ENCODE measurements around the gene CNPPD1. TPM values are rescaled to one million over a fixed set of nuclear protein-coding genes. Genes with fewer than 3 reads are reported as not detected.

The CNPPD1 gene
- total and polyA plus RNA-seq, 4 donors = 16.5 to 39.8 (median 21.6) TPM

DNA sequence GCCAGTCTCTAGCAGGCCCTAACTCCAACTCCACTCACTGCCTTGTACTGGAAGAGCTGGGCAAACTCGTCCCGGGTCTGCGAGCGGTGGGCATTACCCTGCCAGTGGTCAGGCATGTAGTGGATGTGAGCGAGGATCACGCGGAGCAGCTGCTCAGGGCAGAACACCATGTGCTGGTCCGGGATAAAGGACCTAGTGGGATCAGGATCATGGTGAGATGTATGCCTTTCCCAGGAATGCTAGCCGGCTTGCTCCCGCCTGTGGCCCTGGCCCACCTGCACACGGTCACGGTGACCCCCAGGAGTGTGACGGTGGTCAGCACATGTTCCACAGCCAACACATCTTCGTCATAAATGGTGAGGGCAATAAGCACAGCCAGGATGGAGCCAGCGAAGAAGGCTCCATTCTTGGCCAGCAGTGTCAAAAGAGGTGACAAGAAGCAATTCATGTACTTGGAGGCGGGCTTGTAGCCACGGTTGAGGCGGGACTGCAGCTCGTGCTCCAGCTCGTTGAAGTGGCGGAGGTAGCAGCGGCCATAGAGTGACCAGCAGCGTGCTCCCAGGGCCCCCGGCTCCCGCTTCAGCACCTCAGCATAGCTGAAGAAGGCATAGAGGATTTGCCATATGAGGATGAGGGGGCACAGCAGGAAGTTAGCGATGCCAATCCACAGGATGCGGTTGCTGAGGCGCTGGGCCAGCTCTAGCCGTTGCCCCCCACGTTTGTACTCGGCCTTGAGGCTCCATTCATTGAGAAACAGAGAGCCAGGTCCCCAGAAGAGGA, 47.3 kb upstream of the CNPPD1 start:
- H3K27me3 ChIP-seq (ENCODE audit: control insufficient read depth in 4 of 4, insufficient read depth in 4 of 4, low read length in 3 of 4) = no peaks in the 10 kb centered on the region
- H3K36me3 ChIP-seq (ENCODE audit: control insufficient read depth in 4 of 4, insufficient read depth in 3 of 4, low read depth in 1 of 4, low read length in 3 of 4) = peaks cover 21 to 56% (median 48%) of the 10 kb centered on the region in 4 donors
- TF ChIP-seq FOXA1 (IDR thresholded peaks at IDR 0.05) (no peak), HNF4A (conservative IDR thresholded peaks at IDR 0.05) (no peak)
- TF ChIP-seq, protein P1, sequence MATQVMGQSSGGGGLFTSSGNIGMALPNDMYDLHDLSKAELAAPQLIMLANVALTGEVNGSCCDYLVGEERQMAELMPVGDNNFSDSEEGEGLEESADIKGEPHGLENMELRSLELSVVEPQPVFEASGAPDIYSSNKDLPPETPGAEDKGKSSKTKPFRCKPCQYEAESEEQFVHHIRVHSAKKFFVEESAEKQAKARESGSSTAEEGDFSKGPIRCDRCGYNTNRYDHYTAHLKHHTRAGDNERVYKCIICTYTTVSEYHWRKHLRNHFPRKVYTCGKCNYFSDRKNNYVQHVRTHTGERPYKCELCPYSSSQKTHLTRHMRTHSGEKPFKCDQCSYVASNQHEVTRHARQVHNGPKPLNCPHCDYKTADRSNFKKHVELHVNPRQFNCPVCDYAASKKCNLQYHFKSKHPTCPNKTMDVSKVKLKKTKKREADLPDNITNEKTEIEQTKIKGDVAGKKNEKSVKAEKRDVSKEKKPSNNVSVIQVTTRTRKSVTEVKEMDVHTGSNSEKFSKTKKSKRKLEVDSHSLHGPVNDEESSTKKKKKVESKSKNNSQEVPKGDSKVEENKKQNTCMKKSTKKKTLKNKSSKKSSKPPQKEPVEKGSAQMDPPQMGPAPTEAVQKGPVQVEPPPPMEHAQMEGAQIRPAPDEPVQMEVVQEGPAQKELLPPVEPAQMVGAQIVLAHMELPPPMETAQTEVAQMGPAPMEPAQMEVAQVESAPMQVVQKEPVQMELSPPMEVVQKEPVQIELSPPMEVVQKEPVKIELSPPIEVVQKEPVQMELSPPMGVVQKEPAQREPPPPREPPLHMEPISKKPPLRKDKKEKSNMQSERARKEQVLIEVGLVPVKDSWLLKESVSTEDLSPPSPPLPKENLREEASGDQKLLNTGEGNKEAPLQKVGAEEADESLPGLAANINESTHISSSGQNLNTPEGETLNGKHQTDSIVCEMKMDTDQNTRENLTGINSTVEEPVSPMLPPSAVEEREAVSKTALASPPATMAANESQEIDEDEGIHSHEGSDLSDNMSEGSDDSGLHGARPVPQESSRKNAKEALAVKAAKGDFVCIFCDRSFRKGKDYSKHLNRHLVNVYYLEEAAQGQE (IDR thresholded peaks at IDR 0.05) = no peak
- no peaks in the 10 kb centered on the region for H3K9me3 ChIP-seq (ENCODE audit: control insufficient read depth in 4 of 4, low read length in 3 of 4)
- WGBS = 96% methylated on average over 31 of the region's 31 CpGs
- DNase-seq (ENCODE audit: low spot score) = no peak
- peaks cover 12 to 22% (median 19%) of the 10 kb centered on the region in 4 donors for H3K4me1 ChIP-seq (ENCODE audit: control insufficient read depth in 4 of 4, insufficient read depth in 4 of 4, low read length in 3 of 4)
- no peak overlapping the region for H3K27ac ChIP-seq (ENCODE audit: low read depth in 1 of 2, low read length in 2 of 2)
- H3K4me3 ChIP-seq (ENCODE audit: low read depth in 1 of 3, low read length in 3 of 3) = no peak overlapping the region
- H3K9ac ChIP-seq (ENCODE audit: low read depth in 1 of 2, low read length in 2 of 2) = no peak overlapping the region

DNA sequence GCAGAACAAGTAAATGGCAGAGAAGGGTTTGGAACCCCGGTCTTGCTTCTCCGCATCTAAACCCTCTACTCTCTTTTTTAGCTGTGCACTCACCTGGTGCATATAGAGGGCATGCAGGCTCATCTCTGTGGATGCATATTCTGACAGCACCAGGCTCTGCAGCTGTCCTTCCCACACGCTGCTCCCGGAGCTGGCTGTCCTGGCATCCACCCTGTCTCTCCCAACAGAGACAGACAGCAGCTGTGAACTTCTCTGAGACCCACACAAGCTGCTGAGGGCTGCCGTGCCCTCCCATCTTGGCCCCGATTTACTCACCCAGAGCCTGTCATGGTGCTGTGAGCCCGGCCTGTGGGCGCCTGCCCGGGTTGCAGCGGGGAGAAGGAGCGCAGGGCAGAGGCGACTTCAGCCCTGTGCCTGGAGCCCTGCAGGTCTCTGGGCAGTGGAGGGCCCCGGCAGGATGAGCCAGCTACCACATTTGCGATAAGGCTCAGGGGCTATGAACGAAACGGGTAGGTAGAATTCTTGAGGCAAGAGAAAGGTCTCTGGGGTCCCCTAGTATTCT, 45.3 kb upstream of the CNPPD1 start:
- DNase-seq (ENCODE audit: low spot score) = no peak
- no peak overlapping the region for H3K9ac ChIP-seq (ENCODE audit: low read depth in 1 of 2, low read length in 2 of 2)
- WGBS = 95% methylated on average over 16 of the region's 16 CpGs

More for the DNA sequence above, 45.3 kb upstream of the CNPPD1 start:
- H3K36me3 ChIP-seq (ENCODE audit: control insufficient read depth in 4 of 4, insufficient read depth in 3 of 4, low read depth in 1 of 4, low read length in 3 of 4) = peaks cover 21 to 56% (median 48%) of the 10 kb centered on the region in 4 donors
- H3K4me1 ChIP-seq (ENCODE audit: control insufficient read depth in 4 of 4, insufficient read depth in 4 of 4, low read length in 3 of 4) = peaks cover 5 to 27% (median 19%) of the 10 kb centered on the region in 4 donors
- no peak overlapping the region for H3K4me3 ChIP-seq (ENCODE audit: low read depth in 1 of 3, low read length in 3 of 3)
- no peak for TF ChIP-seq HNF4A (conservative IDR thresholded peaks at IDR 0.05)
- TF ChIP-seq EGR1 (IDR thresholded peaks at IDR 0.05; ENCODE audit: low read depth in 2 of 2) = no peak
- TF ChIP-seq, protein P2, sequence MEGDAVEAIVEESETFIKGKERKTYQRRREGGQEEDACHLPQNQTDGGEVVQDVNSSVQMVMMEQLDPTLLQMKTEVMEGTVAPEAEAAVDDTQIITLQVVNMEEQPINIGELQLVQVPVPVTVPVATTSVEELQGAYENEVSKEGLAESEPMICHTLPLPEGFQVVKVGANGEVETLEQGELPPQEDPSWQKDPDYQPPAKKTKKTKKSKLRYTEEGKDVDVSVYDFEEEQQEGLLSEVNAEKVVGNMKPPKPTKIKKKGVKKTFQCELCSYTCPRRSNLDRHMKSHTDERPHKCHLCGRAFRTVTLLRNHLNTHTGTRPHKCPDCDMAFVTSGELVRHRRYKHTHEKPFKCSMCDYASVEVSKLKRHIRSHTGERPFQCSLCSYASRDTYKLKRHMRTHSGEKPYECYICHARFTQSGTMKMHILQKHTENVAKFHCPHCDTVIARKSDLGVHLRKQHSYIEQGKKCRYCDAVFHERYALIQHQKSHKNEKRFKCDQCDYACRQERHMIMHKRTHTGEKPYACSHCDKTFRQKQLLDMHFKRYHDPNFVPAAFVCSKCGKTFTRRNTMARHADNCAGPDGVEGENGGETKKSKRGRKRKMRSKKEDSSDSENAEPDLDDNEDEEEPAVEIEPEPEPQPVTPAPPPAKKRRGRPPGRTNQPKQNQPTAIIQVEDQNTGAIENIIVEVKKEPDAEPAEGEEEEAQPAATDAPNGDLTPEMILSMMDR (IDR thresholded peaks at IDR 0.05; ENCODE audit: low read depth, low read length, missing input control) = no peak
- no peak for TF ChIP-seq SP1 (IDR thresholded peaks at IDR 0.05)
- TF ChIP-seq, protein P3, sequence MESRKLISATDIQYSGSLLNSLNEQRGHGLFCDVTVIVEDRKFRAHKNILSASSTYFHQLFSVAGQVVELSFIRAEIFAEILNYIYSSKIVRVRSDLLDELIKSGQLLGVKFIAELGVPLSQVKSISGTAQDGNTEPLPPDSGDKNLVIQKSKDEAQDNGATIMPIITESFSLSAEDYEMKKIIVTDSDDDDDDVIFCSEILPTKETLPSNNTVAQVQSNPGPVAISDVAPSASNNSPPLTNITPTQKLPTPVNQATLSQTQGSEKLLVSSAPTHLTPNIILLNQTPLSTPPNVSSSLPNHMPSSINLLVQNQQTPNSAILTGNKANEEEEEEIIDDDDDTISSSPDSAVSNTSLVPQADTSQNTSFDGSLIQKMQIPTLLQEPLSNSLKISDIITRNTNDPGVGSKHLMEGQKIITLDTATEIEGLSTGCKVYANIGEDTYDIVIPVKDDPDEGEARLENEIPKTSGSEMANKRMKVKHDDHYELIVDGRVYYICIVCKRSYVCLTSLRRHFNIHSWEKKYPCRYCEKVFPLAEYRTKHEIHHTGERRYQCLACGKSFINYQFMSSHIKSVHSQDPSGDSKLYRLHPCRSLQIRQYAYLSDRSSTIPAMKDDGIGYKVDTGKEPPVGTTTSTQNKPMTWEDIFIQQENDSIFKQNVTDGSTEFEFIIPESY (IDR thresholded peaks at IDR 0.05) = no peak
- TF ChIP-seq, protein P4, sequence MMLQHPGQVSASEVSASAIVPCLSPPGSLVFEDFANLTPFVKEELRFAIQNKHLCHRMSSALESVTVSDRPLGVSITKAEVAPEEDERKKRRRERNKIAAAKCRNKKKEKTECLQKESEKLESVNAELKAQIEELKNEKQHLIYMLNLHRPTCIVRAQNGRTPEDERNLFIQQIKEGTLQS (IDR thresholded peaks at IDR 0.05) = no peak
- TF ChIP-seq, protein P1 (IDR thresholded peaks at IDR 0.05) = no peak
- TF ChIP-seq NR2F2 (IDR thresholded peaks at IDR 0.05) = no peak
- no peak for TF ChIP-seq FOXA1 (IDR thresholded peaks at IDR 0.05)
- no peak for TF ChIP-seq JUND (IDR thresholded peaks at IDR 0.05)
- TF ChIP-seq, protein P5, sequence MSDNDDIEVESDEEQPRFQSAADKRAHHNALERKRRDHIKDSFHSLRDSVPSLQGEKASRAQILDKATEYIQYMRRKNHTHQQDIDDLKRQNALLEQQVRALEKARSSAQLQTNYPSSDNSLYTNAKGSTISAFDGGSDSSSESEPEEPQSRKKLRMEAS (IDR thresholded peaks at IDR 0.05) = no peak
- no peak for TF ChIP-seq RAD21 (IDR thresholded peaks at IDR 0.05)
- TF ChIP-seq TAF1 (conservative IDR thresholded peaks at IDR 0.05) = no peak
- no peaks in the 10 kb centered on the region for H3K27me3 ChIP-seq (ENCODE audit: control insufficient read depth in 4 of 4, insufficient read depth in 4 of 4, low read length in 3 of 4)
- H3K9me3 ChIP-seq (ENCODE audit: control insufficient read depth in 4 of 4, low read length in 3 of 4) = no peaks in the 10 kb centered on the region
- no peak overlapping the region for H3K27ac ChIP-seq (ENCODE audit: low read depth in 1 of 2, low read length in 2 of 2)

Data from liver (tissue), 9 donors.